HEK293 (cell line): ENCODE results near the gene ZNF48.

Experiments used
- EGR2 ChIP-seq: fragments of 450-650 bp; formaldehyde crosslinking; IDR thresholded peaks from 2 replicates; pipeline ENCODE4 v1.5.1; 2016; ENCODE audit warnings: low read depth, missing biosample characterization, missing genetic modification characterization
- KLF17 ChIP-seq: fragments of 450-650 bp; formaldehyde crosslinking; IDR thresholded peaks from 2 replicates; pipeline ENCODE4 v1.5.1; 2016; ENCODE audit warnings: missing biosample characterization, missing genetic modification characterization
- MYNN ChIP-seq: fragments of 450-650 bp; formaldehyde crosslinking; IDR thresholded peaks from 2 replicates; pipeline ENCODE4 v1.5.1; 2016; ENCODE audit warnings: missing biosample characterization, missing genetic modification characterization, borderline replicate concordance
- TRIM28 ChIP-seq: IDR thresholded peaks from 2 replicates; pipeline ENCODE4 v1.6.1; 2011; ENCODE audit warnings: low read length, control low read depth, borderline replicate concordance
- TSHZ1 ChIP-seq: fragments of 450-650 bp; formaldehyde crosslinking; IDR thresholded peaks from 2 replicates; pipeline ENCODE4 v1.5.1; 2016; ENCODE audit warnings: missing biosample characterization, missing genetic modification characterization, borderline replicate concordance
- ZBTB48 ChIP-seq: fragments of 450-650 bp; formaldehyde crosslinking; IDR thresholded peaks from 2 replicates; pipeline ENCODE4 v1.5.1; 2016; ENCODE audit warnings: missing biosample characterization, missing genetic modification characterization
- ZNF114 ChIP-seq: fragments of 450-650 bp; formaldehyde crosslinking; IDR thresholded peaks from 2 replicates; pipeline ENCODE4 v1.5.0; 2017; ENCODE audit warnings: missing biosample characterization, missing genetic modification characterization
- ZNF138 ChIP-seq: fragments of 450-650 bp; formaldehyde crosslinking; IDR thresholded peaks from 2 replicates; pipeline ENCODE4 v1.5.1; 2016; ENCODE audit warnings: missing biosample characterization, missing genetic modification characterization, borderline replicate concordance
- ZNF157 ChIP-seq: fragments of 450-650 bp; formaldehyde crosslinking; IDR thresholded peaks from 2 replicates; pipeline ENCODE4 v1.5.1; 2016; ENCODE audit warnings: missing biosample characterization, missing genetic modification characterization
- ZNF350 ChIP-seq: fragments of 450-650 bp; formaldehyde crosslinking; IDR thresholded peaks from 2 replicates; pipeline ENCODE4 v1.5.0; 2017; ENCODE audit warnings: missing biosample characterization, mild to moderate bottlenecking, missing genetic modification characterization
- ZNF518A ChIP-seq: fragments of 450-650 bp; formaldehyde crosslinking; conservative IDR thresholded peaks from 2 replicates; pipeline ENCODE4 v1.5.1; 2016; ENCODE audit warnings: low read depth, missing biosample characterization, missing genetic modification characterization
- ZNF580 ChIP-seq: fragments of 450-650 bp; formaldehyde crosslinking; IDR thresholded peaks from 2 replicates; pipeline ENCODE4 v1.5.1; 2016; ENCODE audit warnings: missing biosample characterization, missing genetic modification characterization
- ZNF654 ChIP-seq: fragments of 450-650 bp; formaldehyde crosslinking; IDR thresholded peaks from 2 replicates; pipeline ENCODE4 v1.5.1; 2016; ENCODE audit warnings: low read depth, missing biosample characterization, missing genetic modification characterization
- ZNF76 ChIP-seq: fragments of 450-650 bp; formaldehyde crosslinking; IDR thresholded peaks from 2 replicates; pipeline ENCODE4; 2016; ENCODE audit warnings: low read depth, missing biosample characterization, missing genetic modification characterization, borderline replicate concordance
- ZNF768 ChIP-seq: fragments of 450-650 bp; formaldehyde crosslinking; IDR thresholded peaks from 2 replicates; pipeline ENCODE4 v1.5.1; 2018; ENCODE audit warnings: missing biosample characterization, mild to moderate bottlenecking, missing genetic modification characterization
- ZSCAN30 ChIP-seq: fragments of 450-650 bp; IDR thresholded peaks from 2 replicates; pipeline ENCODE4 v1.5.1; 2018; ENCODE audit warnings: missing biosample characterization, mild to moderate bottlenecking, missing genetic modification characterization, moderate library complexity
- TF ChIP-seq, protein P1 (sequence below): fragments of 450-650 bp; formaldehyde crosslinking; IDR thresholded peaks from 2 replicates; pipeline ENCODE4 v1.5.1; 2016; ENCODE audit warnings: missing biosample characterization, missing genetic modification characterization, borderline replicate concordance
- TF ChIP-seq, protein P2 (sequence below): fragments of 450-650 bp; IDR thresholded peaks from 2 replicates; pipeline ENCODE4 v1.5.1; 2018; ENCODE audit warnings: missing biosample characterization, missing genetic modification characterization
- TF ChIP-seq, protein P3 (sequence below): fragments of 450-650 bp; formaldehyde crosslinking; IDR thresholded peaks from 2 replicates; pipeline ENCODE4 v1.5.1; 2016; ENCODE audit warnings: missing biosample characterization, missing genetic modification characterization

The ZNF48 gene

DNA sequence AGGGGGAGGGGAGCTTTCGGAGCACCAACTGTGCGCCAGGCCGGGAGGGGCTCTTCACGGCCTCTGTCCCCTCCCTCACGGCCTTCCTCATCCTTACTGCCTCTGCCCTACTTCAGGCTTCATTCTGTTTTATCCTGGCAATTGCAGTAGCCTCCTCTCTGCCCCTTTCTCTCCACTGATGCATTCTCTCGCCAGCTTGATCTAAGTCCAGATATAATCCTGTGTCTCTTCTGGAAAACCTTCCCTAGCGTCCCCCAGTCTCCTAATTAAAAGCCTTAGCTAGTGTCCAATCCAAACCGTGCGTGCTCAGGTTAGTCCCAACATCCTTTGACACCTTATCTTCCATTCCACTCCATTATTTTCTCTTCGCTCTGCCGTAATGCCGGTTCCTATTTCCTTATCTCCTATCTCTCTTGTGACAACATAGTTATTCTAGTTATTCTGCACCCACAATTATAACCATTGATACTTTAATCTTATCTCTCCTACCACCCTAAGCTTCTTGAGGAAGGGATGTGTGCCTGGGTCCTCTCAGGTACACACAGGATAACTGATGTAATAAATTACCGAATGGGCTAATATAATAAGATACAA is 869 bp downstream of the ZNF48 start (continued):
- TF ChIP-seq, protein P1, sequence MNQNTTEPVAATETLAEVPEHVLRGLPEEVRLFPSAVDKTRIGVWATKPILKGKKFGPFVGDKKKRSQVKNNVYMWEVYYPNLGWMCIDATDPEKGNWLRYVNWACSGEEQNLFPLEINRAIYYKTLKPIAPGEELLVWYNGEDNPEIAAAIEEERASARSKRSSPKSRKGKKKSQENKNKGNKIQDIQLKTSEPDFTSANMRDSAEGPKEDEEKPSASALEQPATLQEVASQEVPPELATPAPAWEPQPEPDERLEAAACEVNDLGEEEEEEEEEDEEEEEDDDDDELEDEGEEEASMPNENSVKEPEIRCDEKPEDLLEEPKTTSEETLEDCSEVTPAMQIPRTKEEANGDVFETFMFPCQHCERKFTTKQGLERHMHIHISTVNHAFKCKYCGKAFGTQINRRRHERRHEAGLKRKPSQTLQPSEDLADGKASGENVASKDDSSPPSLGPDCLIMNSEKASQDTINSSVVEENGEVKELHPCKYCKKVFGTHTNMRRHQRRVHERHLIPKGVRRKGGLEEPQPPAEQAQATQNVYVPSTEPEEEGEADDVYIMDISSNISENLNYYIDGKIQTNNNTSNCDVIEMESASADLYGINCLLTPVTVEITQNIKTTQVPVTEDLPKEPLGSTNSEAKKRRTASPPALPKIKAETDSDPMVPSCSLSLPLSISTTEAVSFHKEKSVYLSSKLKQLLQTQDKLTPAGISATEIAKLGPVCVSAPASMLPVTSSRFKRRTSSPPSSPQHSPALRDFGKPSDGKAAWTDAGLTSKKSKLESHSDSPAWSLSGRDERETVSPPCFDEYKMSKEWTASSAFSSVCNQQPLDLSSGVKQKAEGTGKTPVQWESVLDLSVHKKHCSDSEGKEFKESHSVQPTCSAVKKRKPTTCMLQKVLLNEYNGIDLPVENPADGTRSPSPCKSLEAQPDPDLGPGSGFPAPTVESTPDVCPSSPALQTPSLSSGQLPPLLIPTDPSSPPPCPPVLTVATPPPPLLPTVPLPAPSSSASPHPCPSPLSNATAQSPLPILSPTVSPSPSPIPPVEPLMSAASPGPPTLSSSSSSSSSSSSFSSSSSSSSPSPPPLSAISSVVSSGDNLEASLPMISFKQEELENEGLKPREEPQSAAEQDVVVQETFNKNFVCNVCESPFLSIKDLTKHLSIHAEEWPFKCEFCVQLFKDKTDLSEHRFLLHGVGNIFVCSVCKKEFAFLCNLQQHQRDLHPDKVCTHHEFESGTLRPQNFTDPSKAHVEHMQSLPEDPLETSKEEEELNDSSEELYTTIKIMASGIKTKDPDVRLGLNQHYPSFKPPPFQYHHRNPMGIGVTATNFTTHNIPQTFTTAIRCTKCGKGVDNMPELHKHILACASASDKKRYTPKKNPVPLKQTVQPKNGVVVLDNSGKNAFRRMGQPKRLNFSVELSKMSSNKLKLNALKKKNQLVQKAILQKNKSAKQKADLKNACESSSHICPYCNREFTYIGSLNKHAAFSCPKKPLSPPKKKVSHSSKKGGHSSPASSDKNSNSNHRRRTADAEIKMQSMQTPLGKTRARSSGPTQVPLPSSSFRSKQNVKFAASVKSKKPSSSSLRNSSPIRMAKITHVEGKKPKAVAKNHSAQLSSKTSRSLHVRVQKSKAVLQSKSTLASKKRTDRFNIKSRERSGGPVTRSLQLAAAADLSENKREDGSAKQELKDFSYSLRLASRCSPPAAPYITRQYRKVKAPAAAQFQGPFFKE, result no peak
- no peak for TF ChIP-seq ZNF114 (tag by site-specific recombination)
- TF ChIP-seq ZNF76 (tag by site-specific recombination), result peak; percentile 80
- TF ChIP-seq ZSCAN30, result no peak
- peak; percentile 84; the same call in 1 of the 2 replicates for TF ChIP-seq TRIM28
- no peak for TF ChIP-seq ZNF157 (tag by site-specific recombination)
- TF ChIP-seq ZNF580, result no peak
- no peak for TF ChIP-seq ZNF138 (tag by site-specific recombination)
- TF ChIP-seq MYNN (tag by site-specific recombination), result 0 out of 2 replicates have a peak, but pooled peaks have one; percentile 53
- TF ChIP-seq ZNF768 (tag by site-specific recombination), result no peak
- TF ChIP-seq, protein P2, sequence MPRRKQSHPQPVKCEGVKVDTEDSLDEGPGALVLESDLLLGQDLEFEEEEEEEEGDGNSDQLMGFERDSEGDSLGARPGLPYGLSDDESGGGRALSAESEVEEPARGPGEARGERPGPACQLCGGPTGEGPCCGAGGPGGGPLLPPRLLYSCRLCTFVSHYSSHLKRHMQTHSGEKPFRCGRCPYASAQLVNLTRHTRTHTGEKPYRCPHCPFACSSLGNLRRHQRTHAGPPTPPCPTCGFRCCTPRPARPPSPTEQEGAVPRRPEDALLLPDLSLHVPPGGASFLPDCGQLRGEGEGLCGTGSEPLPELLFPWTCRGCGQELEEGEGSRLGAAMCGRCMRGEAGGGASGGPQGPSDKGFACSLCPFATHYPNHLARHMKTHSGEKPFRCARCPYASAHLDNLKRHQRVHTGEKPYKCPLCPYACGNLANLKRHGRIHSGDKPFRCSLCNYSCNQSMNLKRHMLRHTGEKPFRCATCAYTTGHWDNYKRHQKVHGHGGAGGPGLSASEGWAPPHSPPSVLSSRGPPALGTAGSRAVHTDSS (tag by site-specific recombination), result peak; percentile 79
- TF ChIP-seq ZNF518A, result no peak
- no peak for TF ChIP-seq ZNF654 (tag by site-specific recombination)
- TF ChIP-seq TSHZ1 (tag by site-specific recombination), result no peak
- TF ChIP-seq, protein P3, sequence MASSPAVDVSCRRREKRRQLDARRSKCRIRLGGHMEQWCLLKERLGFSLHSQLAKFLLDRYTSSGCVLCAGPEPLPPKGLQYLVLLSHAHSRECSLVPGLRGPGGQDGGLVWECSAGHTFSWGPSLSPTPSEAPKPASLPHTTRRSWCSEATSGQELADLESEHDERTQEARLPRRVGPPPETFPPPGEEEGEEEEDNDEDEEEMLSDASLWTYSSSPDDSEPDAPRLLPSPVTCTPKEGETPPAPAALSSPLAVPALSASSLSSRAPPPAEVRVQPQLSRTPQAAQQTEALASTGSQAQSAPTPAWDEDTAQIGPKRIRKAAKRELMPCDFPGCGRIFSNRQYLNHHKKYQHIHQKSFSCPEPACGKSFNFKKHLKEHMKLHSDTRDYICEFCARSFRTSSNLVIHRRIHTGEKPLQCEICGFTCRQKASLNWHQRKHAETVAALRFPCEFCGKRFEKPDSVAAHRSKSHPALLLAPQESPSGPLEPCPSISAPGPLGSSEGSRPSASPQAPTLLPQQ (tag by site-specific recombination), result no peak; the same call in 1 of the 2 replicates
- TF ChIP-seq KLF17, result peak; percentile 11; the same call in 1 of the 2 replicates
- TF ChIP-seq EGR2 (tag by site-specific recombination), result no peak
- no peak for TF ChIP-seq ZNF350 (tag by site-specific recombination)
- TF ChIP-seq ZBTB48 (tag by site-specific recombination), result no peak
